B cell (primary cell): ENCODE results near the gene GARIN5A. TPM values are rescaled to one million over a fixed set of nuclear protein-coding genes. Genes with fewer than 3 reads are reported as not detected.

Experiments used
- ATAC-seq: fragments of 200-7000 bp; cut with Tn5 transposase; one replicate; pipeline ENCODE4 v1.10.0; 2021; ENCODE audit warnings: low read depth, mild to moderate bottlenecking, moderate number of reproducible peaks, moderate library complexity
- CTCF ChIA-PET: fragments of 350-600 bp; sonication (Branson Sonifier 250); formaldehyde crosslinking; loops from one replicate; lab custom pipeline; 2021; ENCODE audit warnings: antibody characterized with exemption, inconsistent platforms; lab: Charles Lee
- POLR2A ChIA-PET: fragments of 350-600 bp; sonication (Branson Sonifier 250); formaldehyde crosslinking; loops from one replicate; lab custom pipeline; 2021; ENCODE audit warnings: antibody characterized with exemption; lab: Charles Lee
- DNase-seq: peaks from one replicate; pipeline ENCODE4 v3.0.0; 2013
- H2AFZ ChIP-seq: 2 replicates; pipeline ENCODE4 v1.6.1; 2012; ENCODE audit warnings: mild to moderate bottlenecking, low read depth, low read length; ENCODE audit not compliant: insufficient read depth, poor library complexity, severe bottlenecking
- H3K27ac ChIP-seq, 2 donors: 1 replicate in 1 of 2; 2 replicates in 1 of 2; pipeline ENCODE4 v1.5.1; 2012 to 2013; ENCODE audit warnings: low read length in 2 of 2, mild to moderate bottlenecking in 2 of 2, moderate library complexity in 1 of 2
- H3K27me3 ChIP-seq, 4 experiments: fragments of 200-600 bp in 1 of 4; sonication (generic) in 1 of 4; replicated peaks in 1 of 4; 1 replicate in 2 of 4; 2 replicates in 2 of 4; pipeline versions ENCODE4 v1.6.1 to v1.7.0; 2013 to 2016; ENCODE audit warnings: low read length in 3 of 4, mild to moderate bottlenecking in 2 of 4, mixed read lengths in 1 of 4, moderate library complexity in 1 of 4; ENCODE audit not compliant: insufficient read depth in 4 of 4, control insufficient read depth in 3 of 4; ENCODE audit errors: control extremely low read depth in 1 of 4
- H3K36me3 ChIP-seq, 2 experiments: replicated peaks in 1 of 2; 1 replicate in 1 of 2; 2 replicates in 1 of 2; pipeline versions ENCODE4 v1.6.1 to v1.7.1; 2013; ENCODE audit warnings: low read length in 1 of 2; ENCODE audit not compliant: insufficient read depth in 2 of 2, control insufficient read depth in 1 of 2; ENCODE audit errors: control extremely low read depth in 1 of 2, extremely low read depth in 1 of 2
- H3K4me1 ChIP-seq, 2 donors: fragments of 200-600 bp in 1 of 2; sonication (generic) in 1 of 2; 1 replicate in 1 of 2; 2 replicates in 1 of 2; pipeline versions ENCODE4 v1.5.1 to v1.6.1; 2013 to 2017; ENCODE audit warnings: low read length in 2 of 2; ENCODE audit not compliant: control insufficient read depth in 2 of 2, insufficient read depth in 2 of 2
- H3K4me2 ChIP-seq: replicated peaks from 2 replicates; pipeline ENCODE3; 2012; ENCODE audit warnings: mild to moderate bottlenecking, low read depth, low read length; ENCODE audit not compliant: poor library complexity, severe bottlenecking
- H3K4me3 ChIP-seq, 5 experiments: fragments of 200-600 bp in 1 of 5; sonication (generic) in 1 of 5; 1 replicate in 3 of 5; 2 replicates in 2 of 5; pipeline versions ENCODE4 v1.5.1 to v1.7.0; 2011 to 2016; ENCODE audit warnings: low read length in 4 of 5, mild to moderate bottlenecking in 4 of 5, low read depth in 2 of 5, control low read depth in 1 of 5, moderate library complexity in 1 of 5; ENCODE audit not compliant: insufficient read depth in 1 of 5; ENCODE audit errors: control extremely low read depth in 1 of 5, extremely low read depth in 1 of 5
- H3K79me2 ChIP-seq: fragments of 200-600 bp; sonication (generic); one replicate; pipeline ENCODE4 v1.6.0; 2016; ENCODE audit warnings: low read length; ENCODE audit not compliant: control insufficient read depth, insufficient read depth
- H3K9ac ChIP-seq: fragments of 200-600 bp; sonication (generic); 2 replicates; pipeline ENCODE4 v1.6.1; 2017; ENCODE audit warnings: mild to moderate bottlenecking, low read length, moderate library complexity
- H3K9me3 ChIP-seq, 3 donors: one replicate each; pipeline versions ENCODE4 v1.6.1 to v1.7.1; 2013; ENCODE audit warnings: low read length in 2 of 3; ENCODE audit not compliant: control insufficient read depth in 2 of 3, insufficient read depth in 1 of 3; ENCODE audit errors: control extremely low read depth in 1 of 3
- H4K20me1 ChIP-seq: 2 replicates; pipeline ENCODE4 v1.6.0; 2012; ENCODE audit warnings: mild to moderate bottlenecking, low read length; ENCODE audit not compliant: insufficient read depth, control insufficient read depth, poor library complexity, severe bottlenecking
- H3K27ac Mint-ChIP-seq: one replicate; pipeline ENCODE4 v1.8.0; 2021; ENCODE audit warnings: mixed read lengths
- H3K27me3 Mint-ChIP-seq: one replicate; pipeline ENCODE4 v1.8.0; 2021; ENCODE audit warnings: mixed read lengths
- H3K4me1 Mint-ChIP-seq: one replicate; pipeline ENCODE4 v1.8.0; 2021; ENCODE audit warnings: mixed read lengths
- H3K4me3 Mint-ChIP-seq: one replicate; pipeline ENCODE4 v1.8.0; 2021; ENCODE audit warnings: mixed read lengths
- H3K9me3 Mint-ChIP-seq: one replicate; pipeline ENCODE4 v1.8.0; 2022; ENCODE audit warnings: mixed read lengths; ENCODE audit not compliant: insufficient read depth
- CTCF ChIP-seq: fragments of 200-600 bp; IDR thresholded peaks from one replicate; pipeline ENCODE4 v1.8.0; 2022; ENCODE audit warnings: antibody characterized with exemption, mild to moderate bottlenecking
- EZH2 ChIP-seq: IDR thresholded peaks from 2 replicates; pipeline ENCODE4 v1.6.1; 2012; ENCODE audit warnings: borderline replicate concordance, low read depth, mild to moderate bottlenecking, moderate library complexity, low read length; ENCODE audit not compliant: insufficient read depth, poor library complexity, severe bottlenecking
- WGBS: methylation state at CpG from one replicate; pipeline ENCODE4 v1.1.5; 2013; ENCODE audit warnings: missing lambda C conversion rate; ENCODE audit not compliant: insufficient coverage; 5-methylcytosine and 5-hydroxymethylcytosine counted together
- intact Hi-C: fragments of 100-400 bp; cut with micrococcal nuclease; formaldehyde crosslinking; loops from one replicate; pipeline ENCODE4 v1.10.0; 2022
- polyA plus RNA-seq: library from polyadenylated mRNA; depleted of rRNA; stranded (reverse); fragments of >200 nt; gene quantifications from 2 replicates; pipeline ENCODE4 v1.2.3, GENCODE V29; 2012
- total RNA-seq, 2 donors: library from RNA; stranded (reverse); fragments of 120-200 nt in 1 of 2; gene quantifications; 1 replicate in 1 of 2; 2 replicates in 1 of 2; pipeline versions ENCODE4 v1.2.3 to v1.2.4, GENCODE V29; 2013 to 2022

GARIN5A gene
- total and polyA plus RNA-seq, 2 donors (not counting 1 experiment from before 2014, with no cell fraction given) = 0.22 to 0.34 TPM

DNA sequence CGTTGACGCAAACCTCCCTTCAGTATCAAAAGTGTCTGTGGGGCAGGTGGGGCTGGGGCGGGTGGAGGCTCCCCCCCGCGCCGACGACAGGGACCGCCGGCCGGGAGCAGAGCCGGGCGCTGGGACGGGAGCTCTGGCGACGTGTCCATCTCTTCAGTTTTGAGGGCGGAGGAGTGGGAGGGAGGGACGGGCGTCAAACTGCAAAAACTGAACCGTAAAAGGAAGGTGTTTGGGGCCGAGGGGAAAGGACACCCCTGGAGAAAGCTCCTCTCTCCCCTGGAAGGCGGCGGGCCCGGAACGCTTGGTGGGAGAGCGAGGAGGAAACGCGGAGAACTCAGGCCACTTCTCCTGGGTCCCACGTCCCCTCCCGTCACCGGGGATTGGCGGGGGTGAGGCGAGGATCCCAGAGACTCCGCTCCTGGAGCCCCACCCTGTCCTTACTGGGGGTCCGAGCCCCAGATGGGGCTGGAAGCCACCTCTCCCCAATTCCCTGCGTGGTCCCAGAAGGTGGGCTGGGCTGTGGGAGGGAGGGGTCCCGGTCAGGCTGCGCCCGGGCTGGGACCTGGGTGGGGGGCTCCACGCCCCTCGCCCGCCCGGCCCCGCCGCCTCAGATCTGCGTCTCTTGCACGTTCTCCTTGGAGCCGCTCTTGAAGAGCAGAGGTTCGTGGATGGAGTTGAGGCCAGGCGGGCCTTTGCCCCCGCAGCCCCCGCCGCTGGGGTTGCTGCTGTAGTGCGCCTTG, 40.5 kb upstream of the GARIN5A start:
- 82% methylated on average over 28 of the region's 53 CpGs for WGBS
- H3K4me1 Mint-ChIP-seq = no peaks in the 10 kb centered on the region
- no peak overlapping the region for H3K27ac Mint-ChIP-seq
- Histone ChIP-seq H3K36me3 (no peaks in the 10 kb centered on the region), H3K9me3 (peaks cover 0 to 11% (median 0%) of the 10 kb centered on the region in 3 donors), H3K27ac (no peak overlapping the region), H4K20me1 (no peaks in the 10 kb centered on the region), H3K4me3 (no peak overlapping the region), H3K9ac (no peak overlapping the region), H3K4me2 (no peak overlapping the region), H3K4me1 (peaks cover under 1% of the 10 kb centered on the region in 2 donors), H3K79me2 (no peaks in the 10 kb centered on the region), H3K27me3 (peaks cover 0 to 28% (median 2%) of the 10 kb centered on the region in 4 experiments), H2AFZ (no peak overlapping the region)
- no peak for DNase-seq
- ATAC-seq = no peak
- no peaks in the 10 kb centered on the region for H3K9me3 Mint-ChIP-seq
- POLR2A ChIA-PET = no interaction called here
- CTCF ChIA-PET = no interaction called here
- H3K4me3 Mint-ChIP-seq = no peak overlapping the region
- intact Hi-C loops = no loop called here
- TF ChIP-seq EZH2 = no peak
- TF ChIP-seq CTCF = no peak
- H3K27me3 Mint-ChIP-seq = peaks cover 3% of the 10 kb centered on the region

- no peak for TF ChIP-seq EZH2
- no peak for TF ChIP-seq CTCF
Measured at GRCh38 chr19:50516456-50516855, 39.8 kb upstream of the GARIN5A start.

More at GRCh38 chr19:50516456-50516855, 39.8 kb upstream of the GARIN5A start:
- Histone ChIP-seq H3K27me3 (peaks cover 0 to 28% (median 2%) of the 10 kb centered on the region in 4 experiments), H3K4me1 (peaks cover 7% of the 10 kb centered on the region in 2 donors), H3K9me3 (peaks cover 0 to 11% (median 0%) of the 10 kb centered on the region in 3 donors), H3K36me3 (no peaks in the 10 kb centered on the region), H3K79me2 (no peaks in the 10 kb centered on the region), H3K4me2 (no peak overlapping the region), H3K4me3 (no peak overlapping the region), H2AFZ (no peak overlapping the region), H4K20me1 (no peaks in the 10 kb centered on the region), H3K9ac (no peak overlapping the region), H3K27ac (no peak overlapping the region)
- no peak overlapping the region for H3K27ac Mint-ChIP-seq
- intact Hi-C loops = no loop called here
- H3K4me1 Mint-ChIP-seq = peaks cover 4% of the 10 kb centered on the region
- DNase-seq (no peak), ATAC-seq (no peak)
- POLR2A ChIA-PET = interaction anchor here (0.6 kb wide), 1 partner anchor 344 kb away, joined by 3 read pairs; no protein-coding TSS in a partner anchor
- CTCF ChIA-PET = no interaction called here
- H3K27me3 Mint-ChIP-seq = peaks cover 3% of the 10 kb centered on the region
- H3K9me3 Mint-ChIP-seq = no peaks in the 10 kb centered on the region
- no peak overlapping the region for H3K4me3 Mint-ChIP-seq
- WGBS = 70% methylated on average over 8 of the region's 12 CpGs
